ENCODE results near the gene YWHAE. TPM values are rescaled to one million over a fixed set of nuclear protein-coding genes. Genes with fewer than 3 reads are reported as not detected.

Gene YWHAE
- total and polyA plus RNA-seq, 9 of the 15 experiments (the other 6 are each of a cell fraction or from before 2014, with no cell fraction given): 184 to 727 (median 448) TPM

- TF ChIP-seq FIP1L1 (IDR thresholded peaks at IDR 0.05; ENCODE audit: low read depth, low read length, poor library complexity, severe bottlenecking) (no peak), PML (IDR thresholded peaks at IDR 0.05; ENCODE audit: low read length) (peak; percentile 73), CCNT2 (IDR thresholded peaks at IDR 0.05; ENCODE audit: borderline replicate concordance, extremely low read depth, insufficient read length, low read depth, low read length) (peak; percentile 71), HNRNPK (IDR thresholded peaks at IDR 0.05; ENCODE audit: low read depth, low read length, poor library complexity, severe bottlenecking) (no peak), C11orf30 (IDR thresholded peaks at IDR 0.05; ENCODE audit: low read depth) (peak; percentile 96), ZNF12 (CRISPR knock-in tag; IDR thresholded peaks at IDR 0.05) (no peak), BRF1 (IDR thresholded peaks at IDR 0.05; ENCODE audit: borderline replicate concordance, extremely low read depth, insufficient read length) (no peak), DIDO1 (tag; IDR thresholded peaks at IDR 0.05; ENCODE audit: low read depth) (no peak), PBX2 (CRISPR knock-in tag; IDR thresholded peaks at IDR 0.05; ENCODE audit: low read depth) (no peak), PBX2 (tag; conservative IDR thresholded peaks at IDR 0.05; ENCODE audit: low read depth) (peak; percentile 68), KLF10 (CRISPR knock-in tag; IDR thresholded peaks at IDR 0.05) (no peak), MTF1 (CRISPR knock-in tag; IDR thresholded peaks at IDR 0.05; ENCODE audit: borderline replicate concordance) (no peak), MECOM (CRISPR knock-in tag; IDR thresholded peaks at IDR 0.05) (no peak), NFRKB (IDR thresholded peaks at IDR 0.05; ENCODE audit: low read depth) (no peak; the same call in 1 of the 2 replicates), ATF3 (IDR thresholded peaks at IDR 0.05) (0 out of 2 replicates have a peak, but pooled peaks have one; percentile 27), ATF3 (CRISPR knock-in tag; conservative IDR thresholded peaks at IDR 0.05) (no peak), LCOR (CRISPR knock-in tag; IDR thresholded peaks at IDR 0.05) (0 out of 2 replicates have a peak, but pooled peaks have one; percentile 16), FOXK2 (conservative IDR thresholded peaks at IDR 0.05 in 1 of 2, IDR thresholded peaks at IDR 0.05 in 1 of 2; ENCODE audit: low read depth in 2 of 2) (0 out of 4 replicates have a peak, but pooled peaks of 1 of the 2 experiments have one; percentile 13), CREM (IDR thresholded peaks at IDR 0.05; ENCODE audit: low read depth) (peak; percentile 93), FOXM1 (IDR thresholded peaks at IDR 0.05; ENCODE audit: low read depth) (peak; percentile 56), FOXM1 (CRISPR knock-in tag; IDR thresholded peaks at IDR 0.05; ENCODE audit: low read depth) (no peak), ZKSCAN8 (CRISPR knock-in tag; IDR thresholded peaks at IDR 0.05) (peak; percentile 52; the same call in 1 of the 2 replicates), ESRRA (IDR thresholded peaks at IDR 0.05; ENCODE audit: borderline replicate concordance, low read depth) (peak; percentile 55; the same call in 1 of the 2 replicates), ZNF766 (CRISPR knock-in tag; conservative IDR thresholded peaks at IDR 0.05) (peak; percentile 87)
- TF ChIP-seq, protein P1, sequence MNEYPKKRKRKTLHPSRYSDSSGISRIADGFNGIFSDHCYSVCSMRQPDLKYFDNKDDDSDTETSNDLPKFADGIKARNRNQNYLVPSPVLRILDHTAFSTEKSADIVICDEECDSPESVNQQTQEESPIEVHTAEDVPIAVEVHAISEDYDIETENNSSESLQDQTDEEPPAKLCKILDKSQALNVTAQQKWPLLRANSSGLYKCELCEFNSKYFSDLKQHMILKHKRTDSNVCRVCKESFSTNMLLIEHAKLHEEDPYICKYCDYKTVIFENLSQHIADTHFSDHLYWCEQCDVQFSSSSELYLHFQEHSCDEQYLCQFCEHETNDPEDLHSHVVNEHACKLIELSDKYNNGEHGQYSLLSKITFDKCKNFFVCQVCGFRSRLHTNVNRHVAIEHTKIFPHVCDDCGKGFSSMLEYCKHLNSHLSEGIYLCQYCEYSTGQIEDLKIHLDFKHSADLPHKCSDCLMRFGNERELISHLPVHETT (CRISPR knock-in tag; conservative IDR thresholded peaks at IDR 0.05 in 1 of 2, IDR thresholded peaks at IDR 0.05 in 1 of 2): peak in 1 of 2 experiments; percentile 69; a peak in 2 of 4 replicates
These were observed 78.0 kb downstream of the YWHAE start (continued) for GRCh38 chr17:1322014-1322428.

Data from K562 (cell line).